Mucosa of rectum (tissue), 2 donors: ENCODE measurements around the gene PIGK.

Experiments used
- H3K27ac ChIP-seq, 2 donors: one replicate each; pipeline ENCODE4 v1.7.0; 2013; ENCODE audit warnings: inconsistent platforms in 2 of 2, low read depth in 2 of 2, low read length in 2 of 2
- H3K27me3 ChIP-seq, 2 donors: one replicate each; pipeline ENCODE4 v1.7.0; 2013; ENCODE audit warnings: low read length in 2 of 2; ENCODE audit not compliant: control insufficient read depth in 2 of 2, insufficient read depth in 2 of 2
- H3K36me3 ChIP-seq, 2 donors: one replicate each; pipeline ENCODE4 v1.7.0; 2013; ENCODE audit warnings: low read length in 2 of 2; ENCODE audit not compliant: control insufficient read depth in 2 of 2, insufficient read depth in 2 of 2
- H3K4me1 ChIP-seq, 2 donors: one replicate each; pipeline ENCODE4 v1.7.0; 2013; ENCODE audit warnings: low read length in 2 of 2, mild to moderate bottlenecking in 1 of 2; ENCODE audit not compliant: control insufficient read depth in 2 of 2, insufficient read depth in 2 of 2
- H3K4me3 ChIP-seq, 2 donors: one replicate each; pipeline ENCODE4 v1.7.0; 2013; ENCODE audit warnings: low read length in 2 of 2
- H3K9ac ChIP-seq, 2 donors: one replicate each; pipeline ENCODE4 v1.7.0; 2013; ENCODE audit warnings: low read length in 2 of 2, low read depth in 1 of 2, mild to moderate bottlenecking in 1 of 2
- H3K9me3 ChIP-seq, 2 donors: one replicate each; pipeline ENCODE4 v1.7.0; 2013; ENCODE audit warnings: low read length in 2 of 2; ENCODE audit not compliant: control insufficient read depth in 2 of 2
- donor health status: healthy.
- donor health status: Normal muscosa, but diverticular disease.

The PIGK gene

DNA sequence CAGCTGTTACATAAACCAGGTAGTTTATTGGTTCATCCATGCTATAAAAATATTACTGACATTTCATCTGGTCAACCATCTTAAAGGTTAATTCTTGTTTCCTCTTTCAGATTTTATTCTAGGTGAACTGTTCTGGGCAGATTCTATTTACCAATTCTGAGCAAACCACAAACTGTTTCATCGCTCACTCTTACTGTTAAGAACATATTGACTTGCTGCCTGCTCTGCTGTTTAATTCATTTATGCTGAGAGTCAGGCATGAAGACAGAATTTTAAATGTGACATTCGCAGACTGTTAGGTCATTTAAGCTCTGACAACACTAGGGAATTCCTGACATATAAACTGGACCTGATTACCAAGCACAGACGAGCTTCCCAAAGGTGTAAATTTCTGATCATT, 98.3 kb downstream of the PIGK start:
- no peak overlapping the region for H3K9ac ChIP-seq
- H3K4me1 ChIP-seq: no peaks in the 10 kb centered on the region
- no peak overlapping the region for H3K27ac ChIP-seq
- H3K9me3 ChIP-seq: no peaks in the 10 kb centered on the region
- no peaks in the 10 kb centered on the region for H3K27me3 ChIP-seq
- no peak overlapping the region for H3K4me3 ChIP-seq
- H3K36me3 ChIP-seq: no peaks in the 10 kb centered on the region

DNA sequence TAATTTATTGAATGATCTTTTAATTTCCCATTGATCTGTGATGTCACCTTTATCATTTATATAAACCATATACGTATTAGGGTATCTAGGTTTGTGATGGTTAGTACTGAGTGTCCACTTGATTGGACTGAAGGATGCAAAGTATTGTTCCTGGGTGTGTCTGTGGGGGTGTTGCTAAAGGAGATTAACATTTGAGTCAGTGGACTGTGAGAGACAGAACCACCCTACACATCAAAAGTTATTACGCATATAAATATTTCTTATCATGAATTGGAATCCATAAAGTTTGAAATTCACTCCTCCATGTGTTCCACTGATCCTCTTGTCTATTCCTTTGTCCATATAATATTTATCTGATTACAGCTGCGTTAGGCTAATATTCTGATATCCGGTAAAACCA, 100.5 kb downstream of the PIGK start:
- no peak overlapping the region for H3K9ac ChIP-seq
- no peaks in the 10 kb centered on the region for H3K36me3 ChIP-seq
- no peaks in the 10 kb centered on the region for H3K4me1 ChIP-seq
- no peaks in the 10 kb centered on the region for H3K27me3 ChIP-seq
- no peak overlapping the region for H3K27ac ChIP-seq
- no peaks in the 10 kb centered on the region for H3K9me3 ChIP-seq
- H3K4me3 ChIP-seq: no peak overlapping the region

DNA sequence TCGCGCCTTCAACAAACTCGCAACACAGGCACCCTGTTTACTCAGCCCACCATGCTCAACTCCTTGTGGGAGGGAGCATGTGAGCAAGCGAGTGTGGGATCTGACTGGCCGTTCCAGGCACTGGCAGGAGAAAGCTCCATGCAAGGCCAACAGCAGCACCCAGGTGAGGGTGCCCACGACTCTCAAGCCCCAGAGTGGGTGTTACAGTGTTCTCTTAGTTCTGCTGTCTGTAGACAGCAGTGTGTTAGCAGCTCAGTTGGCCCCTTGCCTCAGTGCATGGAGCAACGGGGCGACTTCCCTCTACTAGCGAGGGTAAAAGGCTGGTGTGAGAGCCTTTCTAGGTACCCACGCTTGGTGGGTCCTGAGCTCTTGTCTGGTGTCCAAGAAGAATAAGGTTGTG, 114.6 kb downstream of the PIGK start:
- H3K9me3 ChIP-seq: no peaks in the 10 kb centered on the region
- no peak overlapping the region for H3K4me3 ChIP-seq
- H3K4me1 ChIP-seq: no peaks in the 10 kb centered on the region
- no peaks in the 10 kb centered on the region for H3K36me3 ChIP-seq
- no peak overlapping the region for H3K27ac ChIP-seq
- no peaks in the 10 kb centered on the region for H3K27me3 ChIP-seq
- H3K9ac ChIP-seq: no peak overlapping the region

DNA sequence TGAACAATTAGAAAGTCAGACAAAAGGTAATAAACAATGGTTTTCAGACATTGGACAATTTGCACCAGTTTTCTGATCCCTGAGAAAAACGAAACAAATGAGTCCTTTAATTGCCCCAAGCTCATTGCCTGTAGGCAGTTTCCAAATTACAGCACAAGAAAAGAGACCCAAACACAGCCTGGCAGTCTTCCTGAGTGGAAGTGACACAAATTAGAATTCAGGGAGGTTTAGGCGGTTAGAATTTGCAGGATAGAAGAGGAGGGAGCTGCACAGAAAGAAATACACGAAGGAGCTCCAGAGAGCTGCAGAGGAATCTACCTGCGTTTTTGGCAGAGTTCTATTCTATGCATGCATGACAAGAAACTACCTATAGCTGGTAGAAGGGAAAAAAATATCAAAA, 115.7 kb downstream of the PIGK start:
- no peaks in the 10 kb centered on the region for H3K4me1 ChIP-seq
- H3K9me3 ChIP-seq: no peaks in the 10 kb centered on the region
- H3K9ac ChIP-seq: no peak overlapping the region
- H3K36me3 ChIP-seq: no peaks in the 10 kb centered on the region
- no peak overlapping the region for H3K27ac ChIP-seq
- H3K27me3 ChIP-seq: no peaks in the 10 kb centered on the region
- H3K4me3 ChIP-seq: no peak overlapping the region

DNA sequence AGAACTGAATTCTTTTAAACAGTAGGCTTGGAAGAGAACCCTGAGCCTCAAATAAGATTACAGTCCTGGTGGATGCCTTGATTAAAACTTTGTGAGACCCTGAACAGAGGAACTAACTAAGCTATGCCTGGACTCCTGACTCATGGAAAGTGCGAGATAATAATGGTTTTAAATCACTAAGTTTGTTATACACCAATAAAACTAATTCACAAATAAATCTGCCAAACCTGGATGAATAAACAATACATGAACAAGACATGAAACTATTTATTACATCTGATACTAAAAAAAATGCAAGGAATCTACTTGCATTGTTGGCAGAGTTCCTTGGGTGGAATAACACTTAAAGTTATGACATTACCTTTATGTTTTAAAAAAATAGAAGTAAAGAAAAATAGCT, 118.4 kb downstream of the PIGK start:
- Histone ChIP-seq H3K36me3 (no peaks in the 10 kb centered on the region), H3K4me1 (no peaks in the 10 kb centered on the region), H3K4me3 (no peak overlapping the region), H3K27ac (no peak overlapping the region), H3K9me3 (no peaks in the 10 kb centered on the region), H3K27me3 (no peaks in the 10 kb centered on the region), H3K9ac (no peak overlapping the region)

DNA sequence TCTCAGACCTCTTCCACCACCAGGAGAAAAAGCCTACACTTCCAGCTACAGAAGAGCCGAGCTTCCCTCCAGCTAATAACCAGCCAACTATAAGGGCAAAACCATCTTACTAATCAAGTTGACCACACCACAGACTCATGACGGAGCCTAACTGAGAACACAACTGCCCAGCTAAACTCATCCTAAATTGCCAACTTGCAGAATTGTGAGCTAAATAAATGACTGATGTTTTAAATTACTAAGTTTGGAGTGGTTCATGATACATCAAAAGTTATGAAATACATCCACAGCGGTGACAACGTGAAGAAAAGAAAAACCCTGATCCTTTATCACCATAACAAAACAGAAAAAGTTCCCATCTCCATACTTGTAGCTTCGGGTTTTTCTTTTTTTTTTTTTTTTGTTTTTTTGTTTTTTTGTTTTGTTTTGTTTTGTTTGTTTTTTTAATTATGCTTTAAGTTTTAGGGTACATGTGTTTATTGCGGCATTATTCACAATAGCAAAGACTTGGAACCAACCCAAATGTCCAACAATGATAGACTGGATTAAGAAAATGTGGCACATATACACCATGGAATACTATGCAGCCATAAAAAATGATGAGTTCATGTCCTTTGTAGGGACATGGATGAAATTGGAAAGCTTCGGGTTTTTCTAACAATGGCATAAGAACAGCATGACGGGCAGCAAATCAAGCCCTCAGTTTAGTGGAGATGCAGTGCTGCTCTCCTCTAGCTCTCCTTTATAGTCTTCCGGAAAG, 122.6 kb downstream of the PIGK start:
- Histone ChIP-seq H3K9me3 (no peaks in the 10 kb centered on the region), H3K9ac (no peak overlapping the region), H3K36me3 (no peaks in the 10 kb centered on the region), H3K27me3 (no peaks in the 10 kb centered on the region), H3K4me3 (no peak overlapping the region), H3K27ac (no peak overlapping the region), H3K4me1 (no peaks in the 10 kb centered on the region)

DNA sequence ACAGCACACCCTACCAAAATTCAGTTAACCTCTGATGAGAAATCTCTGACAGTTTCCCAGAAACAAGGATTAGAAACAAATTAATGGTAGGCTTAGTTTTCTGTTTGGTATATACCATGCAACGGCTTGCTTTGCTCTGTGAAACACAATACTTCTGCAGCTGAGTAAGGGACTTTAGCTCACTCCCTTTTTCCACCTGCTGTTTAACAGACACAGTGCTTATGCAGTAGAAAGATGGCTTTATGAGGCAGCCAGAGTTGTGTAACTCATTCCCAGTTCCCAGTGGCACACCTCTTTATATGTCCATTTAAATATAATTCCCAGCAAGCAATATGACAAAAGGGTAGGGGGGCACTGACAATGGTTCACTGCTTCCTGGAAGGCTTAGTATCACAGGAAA, 124.0 kb downstream of the PIGK start:
- no peaks in the 10 kb centered on the region for H3K4me1 ChIP-seq
- H3K9me3 ChIP-seq: no peaks in the 10 kb centered on the region
- no peak overlapping the region for H3K9ac ChIP-seq
- H3K36me3 ChIP-seq: no peaks in the 10 kb centered on the region
- no peak overlapping the region for H3K27ac ChIP-seq
- H3K27me3 ChIP-seq: no peaks in the 10 kb centered on the region
- H3K4me3 ChIP-seq: no peak overlapping the region

DNA sequence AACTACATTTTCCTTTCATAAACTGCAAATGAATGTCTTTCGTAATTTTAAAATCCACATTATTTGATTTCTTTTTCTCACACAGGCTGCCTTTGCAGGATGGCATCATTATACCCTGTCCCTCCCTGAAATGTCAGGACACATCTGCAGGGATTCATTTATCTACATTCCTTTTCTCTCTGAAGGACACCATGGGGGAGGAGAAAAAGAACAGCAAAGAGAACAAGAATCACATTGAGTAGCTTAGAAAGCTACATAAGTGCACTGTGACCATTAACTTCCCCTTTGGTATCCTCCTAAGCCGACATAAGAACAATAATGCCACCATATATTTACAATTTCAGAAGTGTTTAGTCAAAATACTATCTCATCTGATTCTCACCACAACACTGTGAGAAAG, 129.5 kb downstream of the PIGK start:
- H3K27me3 ChIP-seq: no peaks in the 10 kb centered on the region
- H3K27ac ChIP-seq: no peak overlapping the region
- H3K9me3 ChIP-seq: no peaks in the 10 kb centered on the region
- H3K4me1 ChIP-seq: no peaks in the 10 kb centered on the region
- H3K4me3 ChIP-seq: no peak overlapping the region
- no peaks in the 10 kb centered on the region for H3K36me3 ChIP-seq
- no peak overlapping the region for H3K9ac ChIP-seq

DNA sequence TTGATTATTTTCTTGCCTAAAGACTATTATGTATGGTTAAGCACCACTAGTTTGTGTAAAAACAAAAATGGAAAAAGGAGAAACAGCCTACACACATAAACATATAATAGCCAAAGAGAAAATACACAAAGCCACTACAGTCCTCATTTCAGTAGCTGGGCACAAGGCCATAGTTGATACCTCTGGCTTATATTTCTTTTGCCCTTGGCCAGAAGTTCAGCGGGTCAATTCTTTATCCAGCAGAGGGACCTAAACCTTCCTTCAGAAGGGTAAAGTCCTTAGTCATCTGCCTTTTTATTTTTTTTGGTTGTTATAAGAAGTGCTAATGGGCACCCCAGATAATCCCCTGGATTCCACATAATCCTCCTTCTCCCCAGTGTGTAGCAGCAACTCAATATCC, 134.1 kb downstream of the PIGK start:
- no peaks in the 10 kb centered on the region for H3K27me3 ChIP-seq
- no peaks in the 10 kb centered on the region for H3K4me1 ChIP-seq
- no peaks in the 10 kb centered on the region for H3K9me3 ChIP-seq
- no peak overlapping the region for H3K4me3 ChIP-seq
- H3K27ac ChIP-seq: no peak overlapping the region
- no peaks in the 10 kb centered on the region for H3K36me3 ChIP-seq
- no peak overlapping the region for H3K9ac ChIP-seq

DNA sequence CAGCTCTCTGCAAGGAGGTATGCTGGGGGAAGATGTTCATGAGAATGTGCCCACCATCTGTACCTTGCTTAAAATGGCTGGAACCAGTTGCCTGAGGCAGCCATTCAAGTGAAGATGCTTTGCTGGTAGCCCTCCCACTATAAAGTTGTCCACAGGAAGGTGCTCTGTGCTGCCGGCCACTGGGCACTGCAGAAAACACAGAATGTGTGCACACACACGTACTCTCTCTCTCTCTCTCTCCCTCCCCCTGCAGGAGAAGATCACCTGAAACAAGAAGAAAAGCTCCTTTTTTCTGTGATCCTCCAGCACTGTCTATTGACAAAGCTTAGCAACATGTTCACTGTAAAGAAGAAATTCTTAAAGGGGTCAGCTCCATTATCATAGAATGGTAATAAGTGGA, 134.8 kb downstream of the PIGK start:
- no peaks in the 10 kb centered on the region for H3K36me3 ChIP-seq
- no peaks in the 10 kb centered on the region for H3K9me3 ChIP-seq
- H3K4me3 ChIP-seq: no peak overlapping the region
- H3K9ac ChIP-seq: no peak overlapping the region
- no peaks in the 10 kb centered on the region for H3K4me1 ChIP-seq
- no peak overlapping the region for H3K27ac ChIP-seq
- no peaks in the 10 kb centered on the region for H3K27me3 ChIP-seq

DNA sequence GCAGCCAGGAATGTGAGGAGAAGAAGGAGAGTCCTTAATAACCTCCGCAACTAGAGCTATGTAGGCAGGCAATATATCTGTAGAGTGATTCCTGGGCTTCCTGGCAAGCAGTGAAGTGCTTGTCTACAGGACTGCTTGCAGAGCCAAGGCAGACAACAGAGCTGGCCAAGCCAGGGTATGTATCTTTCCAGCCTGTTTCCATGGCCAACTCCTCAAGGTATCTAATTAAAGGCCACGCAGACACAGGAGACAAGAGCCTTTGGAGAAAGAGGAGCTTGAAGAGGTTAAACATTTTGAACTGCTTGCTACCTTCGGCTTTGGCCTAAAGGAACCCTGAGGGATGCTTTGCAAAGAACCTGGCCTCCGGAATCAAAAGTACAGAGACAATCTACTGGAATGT, 137.4 kb downstream of the PIGK start:
- no peak overlapping the region for H3K9ac ChIP-seq

More for the DNA sequence above, 137.4 kb downstream of the PIGK start:
- H3K4me1 ChIP-seq: no peaks in the 10 kb centered on the region
- H3K4me3 ChIP-seq: no peak overlapping the region
- no peaks in the 10 kb centered on the region for H3K36me3 ChIP-seq
- no peaks in the 10 kb centered on the region for H3K27me3 ChIP-seq
- no peaks in the 10 kb centered on the region for H3K9me3 ChIP-seq
- no peak overlapping the region for H3K27ac ChIP-seq
